ENCODE data around the gene NOC4L. TPM values are rescaled to one million over a fixed set of nuclear protein-coding genes. Genes with fewer than 3 reads are reported as not detected.

NOC4L gene
- polyA plus RNA-seq, 1 of the 3 experiments (the other 2 are of a cell fraction), result 12.9 TPM

GRCh38 chr12:132131229-132131628 lies 13.0 kb upstream of the NOC4L start:
- H2AFZ ChIP-seq (ENCODE audit: low read depth), result no peak overlapping the region
- TF ChIP-seq TAF1 (IDR thresholded peaks at IDR 0.05; ENCODE audit: borderline replicate concordance, low read depth, low read length) (no peak), FOXM1 (IDR thresholded peaks at IDR 0.05; ENCODE audit: low read depth) (no peak), POLR2AphosphoS5 (IDR thresholded peaks at IDR 0.05; ENCODE audit: low read depth, low read length) (no peak), SMC3 (IDR thresholded peaks at IDR 0.05; ENCODE audit: low read depth, low read length) (no peak), TEAD4 (IDR thresholded peaks at IDR 0.05; ENCODE audit: borderline replicate concordance, insufficient read depth) (no peak), REST (IDR thresholded peaks at IDR 0.05; ENCODE audit: low read depth, low read length) (no peak), EP300 (IDR thresholded peaks at IDR 0.05; ENCODE audit: borderline replicate concordance in 1 of 2, low read depth in 1 of 2, low read length in 1 of 2) (no peak), GATA2 (CRISPR knock-in tag; IDR thresholded peaks at IDR 0.05) (no peak), JUND (IDR thresholded peaks at IDR 0.05) (no peak), MXI1 (IDR thresholded peaks at IDR 0.05; ENCODE audit: low read depth, low read length) (no peak), RAD21 (IDR thresholded peaks at IDR 0.05; ENCODE audit: low read length) (no peak), GABPA (IDR thresholded peaks at IDR 0.05; ENCODE audit: low read depth) (no peak), RCOR1 (IDR thresholded peaks at IDR 0.05; ENCODE audit: low read length) (no peak), NRF1 (IDR thresholded peaks at IDR 0.05; ENCODE audit: low read depth, low read length) (no peak), USF1 (IDR thresholded peaks at IDR 0.05; ENCODE audit: borderline replicate concordance, low read depth) (no peak), RXRA (IDR thresholded peaks at IDR 0.05; ENCODE audit: borderline replicate concordance, low read depth) (no peak)
- TF ChIP-seq, protein P1, sequence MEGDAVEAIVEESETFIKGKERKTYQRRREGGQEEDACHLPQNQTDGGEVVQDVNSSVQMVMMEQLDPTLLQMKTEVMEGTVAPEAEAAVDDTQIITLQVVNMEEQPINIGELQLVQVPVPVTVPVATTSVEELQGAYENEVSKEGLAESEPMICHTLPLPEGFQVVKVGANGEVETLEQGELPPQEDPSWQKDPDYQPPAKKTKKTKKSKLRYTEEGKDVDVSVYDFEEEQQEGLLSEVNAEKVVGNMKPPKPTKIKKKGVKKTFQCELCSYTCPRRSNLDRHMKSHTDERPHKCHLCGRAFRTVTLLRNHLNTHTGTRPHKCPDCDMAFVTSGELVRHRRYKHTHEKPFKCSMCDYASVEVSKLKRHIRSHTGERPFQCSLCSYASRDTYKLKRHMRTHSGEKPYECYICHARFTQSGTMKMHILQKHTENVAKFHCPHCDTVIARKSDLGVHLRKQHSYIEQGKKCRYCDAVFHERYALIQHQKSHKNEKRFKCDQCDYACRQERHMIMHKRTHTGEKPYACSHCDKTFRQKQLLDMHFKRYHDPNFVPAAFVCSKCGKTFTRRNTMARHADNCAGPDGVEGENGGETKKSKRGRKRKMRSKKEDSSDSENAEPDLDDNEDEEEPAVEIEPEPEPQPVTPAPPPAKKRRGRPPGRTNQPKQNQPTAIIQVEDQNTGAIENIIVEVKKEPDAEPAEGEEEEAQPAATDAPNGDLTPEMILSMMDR (IDR thresholded peaks at IDR 0.05), result no peak
- no peaks in the 10 kb centered on the region for H3K9me2 ChIP-seq
- ChIA-PET CTCF (interaction anchor here (1.1 to 2.0 kb wide), 2 partner anchors 11 to 149 kb away, joined by 3 to 5 read pairs; no protein-coding TSS in a partner anchor), POLR2A (no interaction called here)
- H3K27me3 ChIP-seq (ENCODE audit: insufficient read depth), result no peaks in the 10 kb centered on the region
- peaks cover 32 to 36% of the 10 kb centered on the region in 2 experiments for H3K36me3 ChIP-seq (replicated peaks in 1 of 2; ENCODE audit: control insufficient read depth in 1 of 2, insufficient read depth in 2 of 2, low read length in 1 of 2)
- H3K4me2 ChIP-seq, result no peak overlapping the region
- H3K4me1 ChIP-seq (ENCODE audit: control insufficient read depth in 1 of 2, insufficient read depth in 2 of 2, low read depth in 1 of 2, low read length in 1 of 2), result no peaks in the 10 kb centered on the region
- DNase-seq, result no peak
- no peak overlapping the region for H3K4me3 ChIP-seq (ENCODE audit: low read depth in 2 of 2, low read length in 1 of 2)
- no peaks in the 10 kb centered on the region for H3K9me3 ChIP-seq
- no peak overlapping the region for H3K27ac ChIP-seq (ENCODE audit: low read depth in 2 of 2, low read length in 1 of 2)
- H3K9ac ChIP-seq, result no peak overlapping the region
- no peaks in the 10 kb centered on the region for H3K79me2 ChIP-seq (ENCODE audit: insufficient read depth)
- peaks cover 9% of the 10 kb centered on the region for H3F3A ChIP-seq (replicated peaks; ENCODE audit: insufficient read depth)
- WGBS (ENCODE audit: low lambda C conversion rate), result 92% methylated on average over 14 of the region's 14 CpGs
- no peaks in the 10 kb centered on the region for H4K20me1 ChIP-seq (ENCODE audit: insufficient read depth)

All from SK-N-SH (cell line).